HuH-7.5 (cell line): ENCODE measurements around the gene XK.
"Not testable (repeated sequence)": the region's sequence is repeated elsewhere in the genome, so short reads cannot be mapped to it uniquely, and the experiment has no call there.

ENCODE experiments used
- DNase-seq: peaks from one replicate; pipeline ENCODE4 v3.0.0; 2011; ENCODE audit warnings: low spot score

Gene XK

GRCh38 chrX:37685381-37686359 is at the start of gene XK:
Gene XK, plus strand, starts transcription at chrX:37685791. Its CDS starts 171 bp downstream, at chrX:37685962.
- DNase-seq, result no peak

GRCh38 chrX:37638047-37638446 is 47.5 kb upstream of the XK start:
- DNase-seq, result no peak

- DNase-seq, result no peak
These were observed 45.4 kb upstream of the XK start for GRCh38 chrX:37640142-37640541.

- no peak for DNase-seq
These were observed 43.7 kb upstream of the XK start for GRCh38 chrX:37641859-37642258.

- DNase-seq, result no peak
These were observed 40.9 kb upstream of the XK start for GRCh38 chrX:37644381-37645305.

- DNase-seq, result no peak
These were observed 39.3 kb upstream of the XK start for GRCh38 chrX:37646254-37646653.

- not testable (repeated sequence) for DNase-seq
These were observed 34.7 kb upstream of the XK start for GRCh38 chrX:37650879-37651278.

- DNase-seq, result no peak
These were observed 33.6 kb upstream of the XK start for GRCh38 chrX:37651921-37652452.

GRCh38 chrX:37652589-37653231 is 32.9 kb upstream of the XK start:
- no peak for DNase-seq

GRCh38 chrX:37653397-37654085 is 32.0 kb upstream of the XK start:
- DNase-seq, result no peak

- DNase-seq, result no peak
These were observed 27.1 kb upstream of the XK start for GRCh38 chrX:37658343-37659030.

GRCh38 chrX:37659047-37659446 is 26.5 kb upstream of the XK start:
- no peak for DNase-seq

GRCh38 chrX:37662181-37662580 is 23.4 kb upstream of the XK start:
- DNase-seq, result no peak

GRCh38 chrX:37666516-37666915 is 19.1 kb upstream of the XK start:
- DNase-seq, result no peak

GRCh38 chrX:37667141-37667540 is 18.4 kb upstream of the XK start:
- no peak for DNase-seq

GRCh38 chrX:37672563-37672962 is 13.0 kb upstream of the XK start:
- DNase-seq, result no peak

GRCh38 chrX:37676811-37677210 is 8.8 kb upstream of the XK start:
- no peak for DNase-seq

- no peak for DNase-seq
These were observed 8.3 kb upstream of the XK start for GRCh38 chrX:37677243-37677642.

GRCh38 chrX:37677765-37678164 is 7.8 kb upstream of the XK start:
- DNase-seq, result no peak

GRCh38 chrX:37678574-37678973 is 7.0 kb upstream of the XK start:
- no peak for DNase-seq

GRCh38 chrX:37679230-37679629 is 6.4 kb upstream of the XK start:
- no peak for DNase-seq
